ENCODE data around the gene PIEZO2.

DNA sequence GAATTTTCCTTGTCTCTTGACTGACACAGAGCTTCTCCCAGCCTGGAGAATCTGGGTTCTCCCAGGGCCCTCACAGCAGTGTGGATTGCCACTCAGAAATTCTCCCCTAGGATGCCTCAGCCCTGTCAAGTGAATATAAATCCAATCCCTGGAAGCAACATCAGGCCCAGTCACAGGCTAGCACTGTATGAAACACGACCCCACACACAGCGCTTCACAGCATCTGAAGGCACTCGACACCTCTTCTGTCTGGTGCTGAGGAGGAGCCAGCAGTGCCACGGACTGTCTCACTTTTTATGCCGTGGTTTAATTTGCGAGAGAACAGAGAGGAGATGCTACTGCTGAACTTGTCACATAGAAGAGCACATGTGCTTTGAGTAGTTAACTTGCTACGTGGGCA, 459.0 kb downstream of the PIEZO2 start:
- TF ChIP-seq, protein P1, sequence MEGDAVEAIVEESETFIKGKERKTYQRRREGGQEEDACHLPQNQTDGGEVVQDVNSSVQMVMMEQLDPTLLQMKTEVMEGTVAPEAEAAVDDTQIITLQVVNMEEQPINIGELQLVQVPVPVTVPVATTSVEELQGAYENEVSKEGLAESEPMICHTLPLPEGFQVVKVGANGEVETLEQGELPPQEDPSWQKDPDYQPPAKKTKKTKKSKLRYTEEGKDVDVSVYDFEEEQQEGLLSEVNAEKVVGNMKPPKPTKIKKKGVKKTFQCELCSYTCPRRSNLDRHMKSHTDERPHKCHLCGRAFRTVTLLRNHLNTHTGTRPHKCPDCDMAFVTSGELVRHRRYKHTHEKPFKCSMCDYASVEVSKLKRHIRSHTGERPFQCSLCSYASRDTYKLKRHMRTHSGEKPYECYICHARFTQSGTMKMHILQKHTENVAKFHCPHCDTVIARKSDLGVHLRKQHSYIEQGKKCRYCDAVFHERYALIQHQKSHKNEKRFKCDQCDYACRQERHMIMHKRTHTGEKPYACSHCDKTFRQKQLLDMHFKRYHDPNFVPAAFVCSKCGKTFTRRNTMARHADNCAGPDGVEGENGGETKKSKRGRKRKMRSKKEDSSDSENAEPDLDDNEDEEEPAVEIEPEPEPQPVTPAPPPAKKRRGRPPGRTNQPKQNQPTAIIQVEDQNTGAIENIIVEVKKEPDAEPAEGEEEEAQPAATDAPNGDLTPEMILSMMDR (IDR thresholded peaks at IDR 0.05) = no peak
- TF ChIP-seq POLR2A (IDR thresholded peaks at IDR 0.05) (no peak), EP300 (IDR thresholded peaks at IDR 0.05) (no peak)

All from ovary (tissue), 3 donors.